GM18498 (cell line): ENCODE measurements around the gene CALR3.
"Not testable (repeated sequence)": the region's sequence is repeated elsewhere in the genome, so short reads cannot be mapped to it uniquely, and the experiment has no call there.

Experiments used
- ATAC-seq: cut with Tn5 transposase; IDR thresholded peaks from one replicate; pipeline ENCODE4 v1.9.1; 2021; ENCODE audit warnings: mild to moderate bottlenecking, moderate library complexity; ENCODE audit not compliant: unreplicated experiment

Gene CALR3

GRCh38 chr19:16458391-16459341, 37.3 kb downstream of the CALR3 start:
- no peak for ATAC-seq

- ATAC-seq, result no peak
Observed at GRCh38 chr19:16457954-16458331, 38.0 kb downstream of the CALR3 start.

- no peak for ATAC-seq
Observed at GRCh38 chr19:16457195-16457953, 38.6 kb downstream of the CALR3 start.

- no peak for ATAC-seq
Observed at GRCh38 chr19:16456652-16457194, 39.2 kb downstream of the CALR3 start.

GRCh38 chr19:16455489-16455888, 40.5 kb downstream of the CALR3 start:
- ATAC-seq, result no peak

GRCh38 chr19:16454351-16454918, 41.5 kb downstream of the CALR3 start:
- no peak for ATAC-seq

GRCh38 chr19:16452325-16452724, 43.6 kb downstream of the CALR3 start:
- ATAC-seq, result no peak

GRCh38 chr19:16449330-16449961, 46.5 kb downstream of the CALR3 start:
- peak; percentile 49 for ATAC-seq

GRCh38 chr19:16448872-16449271, 47.1 kb downstream of the CALR3 start:
- not testable (repeated sequence) for ATAC-seq

- no peak for ATAC-seq
Observed at GRCh38 chr19:16446724-16447368, 49.1 kb downstream of the CALR3 start.

GRCh38 chr19:16446108-16446723, 49.8 kb downstream of the CALR3 start:
- peak; percentile 38 for ATAC-seq

- peak; percentile 30 for ATAC-seq
Observed at GRCh38 chr19:16445238-16446107, 50.5 kb downstream of the CALR3 start.

- no peak for ATAC-seq
Observed at GRCh38 chr19:16444269-16444600, 51.7 kb downstream of the CALR3 start.

GRCh38 chr19:16442386-16443276, 53.3 kb downstream of the CALR3 start:
- no peak for ATAC-seq

GRCh38 chr19:16441661-16442162, 54.3 kb downstream of the CALR3 start:
- no peak for ATAC-seq

GRCh38 chr19:16436780-16437332, 59.1 kb downstream of the CALR3 start:
- no peak for ATAC-seq

GRCh38 chr19:16435999-16436650, 59.8 kb downstream of the CALR3 start:
- no peak for ATAC-seq
